Activated CD4-positive, alpha-beta T cell treated with anti-CD3 and anti-CD28 coated beads for 1 hour (primary cell): Measurements from ENCODE around the gene HBA2.
"Not testable (repeated sequence)": the region's sequence is repeated elsewhere in the genome, so short reads cannot be mapped to it uniquely, and the experiment has no call there.

Experiments used
- DNase-seq: peaks from one replicate; pipeline ENCODE4 v3.0.0-alpha.2; 2020

Gene HBA2

GRCh38 chr16:204046-204445, 31.4 kb downstream of the HBA2 start:
- not testable (repeated sequence) for DNase-seq

- not testable (repeated sequence) for DNase-seq
Measured at GRCh38 chr16:209359-209758, 36.7 kb downstream of the HBA2 start.

GRCh38 chr16:211631-212180, 39.0 kb downstream of the HBA2 start:
- DNase-seq = not testable (repeated sequence)

- DNase-seq = no peak
Measured at GRCh38 chr16:212999-213398, 40.3 kb downstream of the HBA2 start.

GRCh38 chr16:220021-220420, 47.3 kb downstream of the HBA2 start:
- DNase-seq = no peak
